ENCODE measurements around the gene CELF2.

CELF2 gene

DNA sequence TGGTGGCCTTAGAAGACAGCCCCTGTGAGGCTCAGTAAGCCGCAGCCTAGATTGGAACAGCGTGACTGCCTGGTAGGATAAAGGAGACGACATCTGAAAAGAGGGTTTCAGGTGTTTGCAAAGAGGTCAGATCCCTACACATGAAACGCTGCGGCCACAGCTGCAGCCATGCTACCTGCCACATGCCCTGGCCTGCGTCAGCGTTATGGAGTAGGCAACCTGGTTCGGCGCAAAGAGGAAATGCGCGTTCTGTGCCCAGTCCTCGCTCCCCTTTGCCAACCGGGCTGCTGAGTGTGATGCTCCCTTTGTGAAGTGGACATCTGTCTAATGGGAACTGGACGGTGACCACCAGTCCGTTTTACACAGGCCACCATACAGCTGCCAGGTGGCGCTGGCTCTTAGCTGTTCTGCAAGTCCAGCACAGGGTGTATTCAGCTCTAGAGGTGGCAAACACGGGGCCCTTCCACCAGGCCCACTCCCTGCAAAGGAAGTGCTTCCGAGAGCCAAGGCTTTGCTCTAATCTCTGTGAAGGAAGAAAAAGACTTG is 160.3 kb downstream of the CELF2 start:
- TF ChIP-seq, protein P1, sequence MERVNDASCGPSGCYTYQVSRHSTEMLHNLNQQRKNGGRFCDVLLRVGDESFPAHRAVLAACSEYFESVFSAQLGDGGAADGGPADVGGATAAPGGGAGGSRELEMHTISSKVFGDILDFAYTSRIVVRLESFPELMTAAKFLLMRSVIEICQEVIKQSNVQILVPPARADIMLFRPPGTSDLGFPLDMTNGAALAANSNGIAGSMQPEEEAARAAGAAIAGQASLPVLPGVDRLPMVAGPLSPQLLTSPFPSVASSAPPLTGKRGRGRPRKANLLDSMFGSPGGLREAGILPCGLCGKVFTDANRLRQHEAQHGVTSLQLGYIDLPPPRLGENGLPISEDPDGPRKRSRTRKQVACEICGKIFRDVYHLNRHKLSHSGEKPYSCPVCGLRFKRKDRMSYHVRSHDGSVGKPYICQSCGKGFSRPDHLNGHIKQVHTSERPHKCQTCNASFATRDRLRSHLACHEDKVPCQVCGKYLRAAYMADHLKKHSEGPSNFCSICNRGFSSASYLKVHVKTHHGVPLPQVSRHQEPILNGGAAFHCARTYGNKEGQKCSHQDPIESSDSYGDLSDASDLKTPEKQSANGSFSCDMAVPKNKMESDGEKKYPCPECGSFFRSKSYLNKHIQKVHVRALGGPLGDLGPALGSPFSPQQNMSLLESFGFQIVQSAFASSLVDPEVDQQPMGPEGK (CRISPR knock-in tag; IDR thresholded peaks at IDR 0.05; ENCODE audit: borderline replicate concordance), result no peak
- TF ChIP-seq, protein P2, sequence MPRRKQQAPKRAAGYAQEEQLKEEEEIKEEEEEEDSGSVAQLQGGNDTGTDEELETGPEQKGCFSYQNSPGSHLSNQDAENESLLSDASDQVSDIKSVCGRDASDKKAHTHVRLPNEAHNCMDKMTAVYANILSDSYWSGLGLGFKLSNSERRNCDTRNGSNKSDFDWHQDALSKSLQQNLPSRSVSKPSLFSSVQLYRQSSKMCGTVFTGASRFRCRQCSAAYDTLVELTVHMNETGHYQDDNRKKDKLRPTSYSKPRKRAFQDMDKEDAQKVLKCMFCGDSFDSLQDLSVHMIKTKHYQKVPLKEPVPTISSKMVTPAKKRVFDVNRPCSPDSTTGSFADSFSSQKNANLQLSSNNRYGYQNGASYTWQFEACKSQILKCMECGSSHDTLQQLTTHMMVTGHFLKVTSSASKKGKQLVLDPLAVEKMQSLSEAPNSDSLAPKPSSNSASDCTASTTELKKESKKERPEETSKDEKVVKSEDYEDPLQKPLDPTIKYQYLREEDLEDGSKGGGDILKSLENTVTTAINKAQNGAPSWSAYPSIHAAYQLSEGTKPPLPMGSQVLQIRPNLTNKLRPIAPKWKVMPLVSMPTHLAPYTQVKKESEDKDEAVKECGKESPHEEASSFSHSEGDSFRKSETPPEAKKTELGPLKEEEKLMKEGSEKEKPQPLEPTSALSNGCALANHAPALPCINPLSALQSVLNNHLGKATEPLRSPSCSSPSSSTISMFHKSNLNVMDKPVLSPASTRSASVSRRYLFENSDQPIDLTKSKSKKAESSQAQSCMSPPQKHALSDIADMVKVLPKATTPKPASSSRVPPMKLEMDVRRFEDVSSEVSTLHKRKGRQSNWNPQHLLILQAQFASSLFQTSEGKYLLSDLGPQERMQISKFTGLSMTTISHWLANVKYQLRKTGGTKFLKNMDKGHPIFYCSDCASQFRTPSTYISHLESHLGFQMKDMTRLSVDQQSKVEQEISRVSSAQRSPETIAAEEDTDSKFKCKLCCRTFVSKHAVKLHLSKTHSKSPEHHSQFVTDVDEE (CRISPR knock-in tag; IDR thresholded peaks at IDR 0.05), result no peak
- TF ChIP-seq GLIS3 (CRISPR knock-in tag; IDR thresholded peaks at IDR 0.05) (no peak), PPARA (CRISPR knock-in tag; IDR thresholded peaks at IDR 0.05; ENCODE audit: borderline replicate concordance) (no peak), ZC3H10 (CRISPR knock-in tag; IDR thresholded peaks at IDR 0.05) (no peak), TOX (CRISPR knock-in tag; IDR thresholded peaks at IDR 0.05; ENCODE audit: borderline replicate concordance) (no peak), ZNF70 (CRISPR knock-in tag; IDR thresholded peaks at IDR 0.05) (no peak), RARB (CRISPR knock-in tag; IDR thresholded peaks at IDR 0.05) (no peak), ZNF565 (CRISPR knock-in tag; conservative IDR thresholded peaks at IDR 0.05; ENCODE audit: low read depth) (no peak), BACH2 (CRISPR knock-in tag; IDR thresholded peaks at IDR 0.05; ENCODE audit: borderline replicate concordance) (no peak), SNAI2 (CRISPR knock-in tag; IDR thresholded peaks at IDR 0.05) (no peak), ISL1 (CRISPR knock-in tag; IDR thresholded peaks at IDR 0.05) (no peak), ARNTL (CRISPR knock-in tag; IDR thresholded peaks at IDR 0.05; ENCODE audit: borderline replicate concordance, low read depth) (no peak), ZNF8 (CRISPR knock-in tag; IDR thresholded peaks at IDR 0.05) (no peak), ZFP3 (CRISPR knock-in tag; IDR thresholded peaks at IDR 0.05) (no peak), CSDC2 (CRISPR knock-in tag; IDR thresholded peaks at IDR 0.05) (no peak), OSR1 (CRISPR knock-in tag; IDR thresholded peaks at IDR 0.05) (no peak)
- TF ChIP-seq, protein P3, sequence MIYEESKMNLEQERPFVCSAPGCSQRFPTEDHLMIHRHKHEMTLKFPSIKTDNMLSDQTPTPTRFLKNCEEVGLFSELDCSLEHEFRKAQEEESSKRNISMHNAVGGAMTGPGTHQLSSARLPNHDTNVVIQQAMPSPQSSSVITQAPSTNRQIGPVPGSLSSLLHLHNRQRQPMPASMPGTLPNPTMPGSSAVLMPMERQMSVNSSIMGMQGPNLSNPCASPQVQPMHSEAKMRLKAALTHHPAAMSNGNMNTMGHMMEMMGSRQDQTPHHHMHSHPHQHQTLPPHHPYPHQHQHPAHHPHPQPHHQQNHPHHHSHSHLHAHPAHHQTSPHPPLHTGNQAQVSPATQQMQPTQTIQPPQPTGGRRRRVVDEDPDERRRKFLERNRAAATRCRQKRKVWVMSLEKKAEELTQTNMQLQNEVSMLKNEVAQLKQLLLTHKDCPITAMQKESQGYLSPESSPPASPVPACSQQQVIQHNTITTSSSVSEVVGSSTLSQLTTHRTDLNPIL (CRISPR knock-in tag; IDR thresholded peaks at IDR 0.05; ENCODE audit: low read depth), result no peak
- TF ChIP-seq, protein P4, sequence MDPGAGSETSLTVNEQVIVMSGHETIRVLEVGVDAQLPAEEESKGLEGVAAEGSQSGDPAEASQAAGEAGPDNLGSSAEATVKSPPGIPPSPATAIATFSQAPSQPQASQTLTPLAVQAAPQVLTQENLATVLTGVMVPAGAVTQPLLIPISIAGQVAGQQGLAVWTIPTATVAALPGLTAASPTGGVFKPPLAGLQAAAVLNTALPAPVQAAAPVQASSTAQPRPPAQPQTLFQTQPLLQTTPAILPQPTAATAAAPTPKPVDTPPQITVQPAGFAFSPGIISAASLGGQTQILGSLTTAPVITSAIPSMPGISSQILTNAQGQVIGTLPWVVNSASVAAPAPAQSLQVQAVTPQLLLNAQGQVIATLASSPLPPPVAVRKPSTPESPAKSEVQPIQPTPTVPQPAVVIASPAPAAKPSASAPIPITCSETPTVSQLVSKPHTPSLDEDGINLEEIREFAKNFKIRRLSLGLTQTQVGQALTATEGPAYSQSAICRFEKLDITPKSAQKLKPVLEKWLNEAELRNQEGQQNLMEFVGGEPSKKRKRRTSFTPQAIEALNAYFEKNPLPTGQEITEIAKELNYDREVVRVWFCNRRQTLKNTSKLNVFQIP (CRISPR knock-in tag; IDR thresholded peaks at IDR 0.05; ENCODE audit: borderline replicate concordance, low read depth), result no peak
- TF ChIP-seq, protein P5, sequence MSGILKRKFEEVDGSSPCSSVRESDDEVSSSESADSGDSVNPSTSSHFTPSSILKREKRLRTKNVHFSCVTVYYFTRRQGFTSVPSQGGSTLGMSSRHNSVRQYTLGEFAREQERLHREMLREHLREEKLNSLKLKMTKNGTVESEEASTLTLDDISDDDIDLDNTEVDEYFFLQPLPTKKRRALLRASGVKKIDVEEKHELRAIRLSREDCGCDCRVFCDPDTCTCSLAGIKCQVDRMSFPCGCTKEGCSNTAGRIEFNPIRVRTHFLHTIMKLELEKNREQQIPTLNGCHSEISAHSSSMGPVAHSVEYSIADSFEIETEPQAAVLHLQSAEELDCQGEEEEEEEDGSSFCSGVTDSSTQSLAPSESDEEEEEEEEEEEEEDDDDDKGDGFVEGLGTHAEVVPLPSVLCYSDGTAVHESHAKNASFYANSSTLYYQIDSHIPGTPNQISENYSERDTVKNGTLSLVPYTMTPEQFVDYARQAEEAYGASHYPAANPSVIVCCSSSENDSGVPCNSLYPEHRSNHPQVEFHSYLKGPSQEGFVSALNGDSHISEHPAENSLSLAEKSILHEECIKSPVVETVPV (CRISPR knock-in tag; IDR thresholded peaks at IDR 0.05), result no peak
- no peak for ATAC-seq

DNA sequence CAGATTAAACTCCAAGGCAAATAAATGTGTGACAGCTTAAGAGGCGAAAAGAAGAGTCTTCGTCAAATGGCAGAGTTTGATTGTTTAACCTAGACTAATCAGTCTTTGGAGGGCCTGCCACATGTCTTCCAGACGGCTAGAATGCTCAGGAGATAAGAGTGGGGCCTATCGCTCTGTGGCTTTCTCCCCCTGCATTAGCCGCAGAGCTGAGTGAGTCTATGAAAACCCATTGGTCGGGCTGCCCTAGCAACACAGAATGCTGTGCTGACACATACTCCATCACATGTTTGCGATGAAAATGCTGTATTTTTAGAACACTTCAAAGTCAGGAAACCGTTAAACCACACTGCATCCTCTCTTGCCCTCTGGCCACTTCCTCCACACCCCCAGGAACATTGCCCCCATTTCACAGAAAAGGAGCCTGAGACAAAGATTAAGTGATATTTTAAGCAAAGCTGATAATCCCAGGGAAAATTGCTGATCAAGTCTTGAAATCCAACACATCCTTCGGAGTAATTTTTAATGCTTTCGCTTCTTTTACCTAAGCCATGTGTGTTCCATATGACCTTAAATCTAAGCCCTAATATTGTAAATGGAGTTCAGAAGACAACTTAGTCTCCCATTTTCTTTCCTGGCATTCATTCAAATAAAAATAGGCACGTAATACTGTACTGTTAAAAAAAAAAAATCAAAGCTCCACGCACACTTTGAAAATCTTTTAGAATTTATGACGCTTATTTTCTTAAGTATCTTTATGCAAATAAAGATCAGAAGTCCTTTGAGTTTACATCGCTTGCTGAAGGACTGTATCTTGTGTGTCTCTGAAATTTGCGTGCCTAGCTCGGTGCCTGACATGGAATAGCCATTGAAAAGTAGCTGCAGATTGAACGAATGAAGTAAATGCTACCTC is 161.2 kb downstream of the CELF2 start:
- no peak for TF ChIP-seq RARB (CRISPR knock-in tag; IDR thresholded peaks at IDR 0.05)
- TF ChIP-seq CSDC2 (CRISPR knock-in tag; IDR thresholded peaks at IDR 0.05), result no peak
- ATAC-seq, result no peak

Data from SK-N-SH treated with all-trans-retinoic acid at 6 μM for 48 hours (cell line).